SK-N-SH (cell line): ENCODE data around the gene CFDP1.

Experiments used
- CTCF ChIP-seq: fragments of 200-600 bp; sonication (generic); IDR thresholded peaks from 2 replicates; pipeline ENCODE4 v1.6.1; 2017; ENCODE audit warnings: antibody characterized with exemption, mild to moderate bottlenecking, moderate library complexity
- ELF1 ChIP-seq: IDR thresholded peaks from 2 replicates; pipeline ENCODE4 v1.4.0; 2012
- EZH2phosphoT487 ChIP-seq: fragments of 200-600 bp; sonication (generic); IDR thresholded peaks from 2 replicates; pipeline ENCODE4 v1.6.1; 2017; ENCODE audit warnings: low read depth, mixed run types, mild to moderate bottlenecking, antibody characterized with exemption, moderate library complexity, borderline replicate concordance
- FOSL2 ChIP-seq: IDR thresholded peaks from 2 replicates; pipeline ENCODE4 v1.4.0; 2012; ENCODE audit warnings: low read depth, mild to moderate bottlenecking, moderate library complexity, borderline replicate concordance
- FOXM1 ChIP-seq: IDR thresholded peaks from 2 replicates; pipeline ENCODE4 v1.4.0; 2012; ENCODE audit warnings: low read depth, mild to moderate bottlenecking
- RCOR1 ChIP-seq: fragments of 150-350 bp; IDR thresholded peaks from 2 replicates; pipeline ENCODE4 v1.6.1; 2017; ENCODE audit warnings: antibody characterized with exemption, low read length
- SIN3A ChIP-seq: IDR thresholded peaks from 2 replicates; pipeline ENCODE4 v1.6.1; 2012; ENCODE audit warnings: low read depth, mild to moderate bottlenecking, low read length, moderate library complexity, borderline replicate concordance
- SMC3 ChIP-seq: IDR thresholded peaks from 2 replicates; pipeline ENCODE4 v1.6.1; 2012; ENCODE audit warnings: low read depth, low read length, improper control_type of control experiment
- TAF1 ChIP-seq: IDR thresholded peaks from 2 replicates; pipeline ENCODE4 v1.6.1; 2012; ENCODE audit warnings: low read depth, mild to moderate bottlenecking, low read length, moderate library complexity, borderline replicate concordance
- TCF12 ChIP-seq: IDR thresholded peaks from 2 replicates; pipeline ENCODE4 v1.4.0; 2012
- TF ChIP-seq, protein P1 (sequence below): IDR thresholded peaks from 2 replicates; pipeline ENCODE4 v1.6.1; 2012; ENCODE audit warnings: mild to moderate bottlenecking, low read depth, low read length, moderate library complexity

- no peak for TF ChIP-seq TCF12
- no peak for TF ChIP-seq FOXM1
- no peak for TF ChIP-seq ELF1
- no peak for TF ChIP-seq EZH2phosphoT487
- no peak for TF ChIP-seq TAF1
- no peak for TF ChIP-seq CTCF
- no peak for TF ChIP-seq SMC3
- no peak for TF ChIP-seq SIN3A
- TF ChIP-seq FOSL2 = no peak
- TF ChIP-seq, protein P1, sequence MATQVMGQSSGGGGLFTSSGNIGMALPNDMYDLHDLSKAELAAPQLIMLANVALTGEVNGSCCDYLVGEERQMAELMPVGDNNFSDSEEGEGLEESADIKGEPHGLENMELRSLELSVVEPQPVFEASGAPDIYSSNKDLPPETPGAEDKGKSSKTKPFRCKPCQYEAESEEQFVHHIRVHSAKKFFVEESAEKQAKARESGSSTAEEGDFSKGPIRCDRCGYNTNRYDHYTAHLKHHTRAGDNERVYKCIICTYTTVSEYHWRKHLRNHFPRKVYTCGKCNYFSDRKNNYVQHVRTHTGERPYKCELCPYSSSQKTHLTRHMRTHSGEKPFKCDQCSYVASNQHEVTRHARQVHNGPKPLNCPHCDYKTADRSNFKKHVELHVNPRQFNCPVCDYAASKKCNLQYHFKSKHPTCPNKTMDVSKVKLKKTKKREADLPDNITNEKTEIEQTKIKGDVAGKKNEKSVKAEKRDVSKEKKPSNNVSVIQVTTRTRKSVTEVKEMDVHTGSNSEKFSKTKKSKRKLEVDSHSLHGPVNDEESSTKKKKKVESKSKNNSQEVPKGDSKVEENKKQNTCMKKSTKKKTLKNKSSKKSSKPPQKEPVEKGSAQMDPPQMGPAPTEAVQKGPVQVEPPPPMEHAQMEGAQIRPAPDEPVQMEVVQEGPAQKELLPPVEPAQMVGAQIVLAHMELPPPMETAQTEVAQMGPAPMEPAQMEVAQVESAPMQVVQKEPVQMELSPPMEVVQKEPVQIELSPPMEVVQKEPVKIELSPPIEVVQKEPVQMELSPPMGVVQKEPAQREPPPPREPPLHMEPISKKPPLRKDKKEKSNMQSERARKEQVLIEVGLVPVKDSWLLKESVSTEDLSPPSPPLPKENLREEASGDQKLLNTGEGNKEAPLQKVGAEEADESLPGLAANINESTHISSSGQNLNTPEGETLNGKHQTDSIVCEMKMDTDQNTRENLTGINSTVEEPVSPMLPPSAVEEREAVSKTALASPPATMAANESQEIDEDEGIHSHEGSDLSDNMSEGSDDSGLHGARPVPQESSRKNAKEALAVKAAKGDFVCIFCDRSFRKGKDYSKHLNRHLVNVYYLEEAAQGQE = no peak
- no peak for TF ChIP-seq RCOR1
Observed at GRCh38 chr16:75262104-75262799, 171.1 kb downstream of the CFDP1 start.
